K562 (cell line): ENCODE data around the gene WSCD1. TPM values are rescaled to one million over a fixed set of nuclear protein-coding genes. Genes with fewer than 3 reads are reported as not detected.

Source experiments
- ATAC-seq: fragments of 200-7000 bp; cut with Tn5 transposase; 3 replicates; pipeline ENCODE4 v1.9.1; 2020; ENCODE audit warnings: moderate library complexity
- BruUV-seq: library from RNA; stranded (reverse); fragments of 400-500 nt; replicated peaks from 2 replicates; lab custom pipeline; 2021; lab: Mats Ljungman, UMichigan
- CTCF ChIA-PET: fragments of 300-600 bp; formaldehyde crosslinking; extraction: SDS; loops from one replicate; lab custom pipeline; 2021; ENCODE audit warnings: low intra/inter-chr PET ratio; lab: Yijun Ruan, JAX
- POLR2A ChIA-PET: fragments of 300-600, 350-650 bp; sonication (Branson Sonifier 250); formaldehyde crosslinking; extraction: SDS; loops from one replicate; lab custom pipeline; 2021; ENCODE audit warnings: antibody characterized with exemption, inconsistent platforms; lab: Yijun Ruan, JAX
- DNase-seq, 4 experiments: peaks; one replicate each; pipeline versions ENCODE4 v3.0.0 to v3.0.0-alpha.2; 2011 to 2018; ENCODE audit warnings: low spot score in 3 of 4, mixed read lengths in 3 of 4; ENCODE audit errors: extremely low read depth in 1 of 4
- FAIRE-seq: peaks from 2 replicates; lab custom pipeline; 2011; peaks lifted over from hg19 to GRCh38; lab: Jason Lieb, UNC
- H2AFZ ChIP-seq: 2 replicates; pipeline ENCODE4 v1.6.0; 2011; ENCODE audit warnings: low read depth, low read length, control low read depth, inconsistent platforms
- H3K27ac ChIP-seq: fragments of 200-600 bp; 3 replicates; pipeline ENCODE4 v1.8.0; 2011; ENCODE audit warnings: low read depth, mild to moderate bottlenecking, control low read depth, inconsistent platforms, low read length, moderate library complexity, mixed read lengths; ENCODE audit errors: extremely low read depth
- H3K27me3 ChIP-seq, 2 experiments: fragments of 300-600 bp in 1 of 2; 2 replicates in 1 of 2; 3 replicates in 1 of 2; pipeline versions ENCODE4 v1.6.0 to v1.8.0; 2011; ENCODE audit warnings: inconsistent platforms in 2 of 2, low read length in 2 of 2, mild to moderate bottlenecking in 1 of 2, mixed read lengths in 1 of 2, moderate library complexity in 1 of 2; ENCODE audit not compliant: control insufficient read depth in 2 of 2, insufficient read depth in 2 of 2
- H3K36me3 ChIP-seq: fragments of 300-600 bp; 3 replicates; pipeline ENCODE4 v1.8.0; 2011; ENCODE audit warnings: mild to moderate bottlenecking, low read length, inconsistent platforms; ENCODE audit not compliant: control insufficient read depth, insufficient read depth
- H3K4me1 ChIP-seq, 2 experiments: fragments of 200-600 bp in 1 of 2; replicated peaks in 1 of 2; 2 replicates in 1 of 2; 3 replicates in 1 of 2; pipeline versions ENCODE4 v1.5.1 to v1.8.0; 2011; ENCODE audit warnings: inconsistent platforms in 2 of 2, low read length in 2 of 2, mild to moderate bottlenecking in 1 of 2, mixed read lengths in 1 of 2, moderate library complexity in 1 of 2; ENCODE audit not compliant: control insufficient read depth in 2 of 2, insufficient read depth in 2 of 2
- H3K4me2 ChIP-seq: 2 replicates; pipeline ENCODE4 v1.6.1; 2011; ENCODE audit warnings: low read length, control low read depth, inconsistent platforms, mixed read lengths; ENCODE audit not compliant: insufficient read depth
- H3K4me3 ChIP-seq: fragments of 200-600 bp; sonication (generic), shearing (Covaris generic); 2 replicates; pipeline ENCODE4 v1.5.1; 2016; ENCODE audit warnings: control low read depth, inconsistent platforms
- H3K79me2 ChIP-seq: fragments of 200-600 bp; 3 replicates; pipeline ENCODE4 v1.8.0; 2011; ENCODE audit warnings: low read length, inconsistent platforms; ENCODE audit not compliant: control insufficient read depth, insufficient read depth
- H3K9ac ChIP-seq, 2 experiments: 2 replicates each; pipeline versions ENCODE4 v1.6.0 to v1.6.1; 2011; ENCODE audit warnings: low read depth in 2 of 2, low read length in 2 of 2, control low read depth in 1 of 2, inconsistent platforms in 1 of 2, mild to moderate bottlenecking in 1 of 2, mixed read lengths in 1 of 2; ENCODE audit not compliant: insufficient read depth in 1 of 2
- H3K9me1 ChIP-seq: one replicate; pipeline ENCODE4 v1.6.0; 2011; ENCODE audit warnings: inconsistent platforms, mild to moderate bottlenecking, low read length, moderate library complexity; ENCODE audit not compliant: control insufficient read depth, insufficient read depth
- H3K9me3 ChIP-seq: replicated peaks from 2 replicates; pipeline ENCODE4 v1.5.1; 2011; ENCODE audit warnings: low read depth, low read length, inconsistent platforms; ENCODE audit not compliant: control insufficient read depth, insufficient read depth
- H4K20me1 ChIP-seq: replicated peaks from 2 replicates; pipeline ENCODE4 v1.6.1; 2011; ENCODE audit warnings: low read length, inconsistent platforms, mixed read lengths; ENCODE audit not compliant: control insufficient read depth, insufficient read depth
- BRF1 ChIP-seq: IDR thresholded peaks from 3 replicates; pipeline ENCODE4 v1.6.1; 2011; ENCODE audit warnings: borderline replicate concordance, mild to moderate bottlenecking; ENCODE audit not compliant: insufficient read length; ENCODE audit errors: extremely low read depth
- CBX3 ChIP-seq, 2 experiments: IDR thresholded peaks; 1 replicate in 1 of 2; 2 replicates in 1 of 2; pipeline ENCODE4 v1.6.1; 2012; ENCODE audit warnings: inconsistent platforms in 2 of 2, low read length in 2 of 2, borderline replicate concordance in 1 of 2, control low read depth in 1 of 2
- CEBPG ChIP-seq, 3 experiments: fragments of 200-800 bp in 1 of 3; sonication (Bioruptor generic) in 1 of 3; sonication (generic) in 1 of 3; formaldehyde crosslinking in 1 of 3; IDR thresholded peaks in 2 of 3; conservative IDR thresholded peaks in 1 of 3; 2 replicates each; pipeline versions ENCODE4 v1.6.1 to v1.8.0; 2016 to 2022; ENCODE audit warnings: missing compliant biosample characterization in 2 of 3, missing genetic modification characterization in 2 of 3, mild to moderate bottlenecking in 1 of 3, missing genetic modification reagents in 1 of 3
- DIDO1 ChIP-seq: fragments of 450-650 bp; IDR thresholded peaks from 2 replicates; pipeline ENCODE4 v1.6.1; 2016; ENCODE audit warnings: low read depth, missing biosample characterization, missing genetic modification characterization
- E2F6 ChIP-seq, 2 experiments: IDR thresholded peaks; 2 replicates each; pipeline ENCODE4 v1.6.1; 2011; ENCODE audit warnings: borderline replicate concordance in 1 of 2, control low read depth in 1 of 2, low read depth in 1 of 2, low read length in 1 of 2, mild to moderate bottlenecking in 1 of 2, mixed read lengths in 1 of 2, moderate library complexity in 1 of 2; ENCODE audit not compliant: insufficient read depth in 1 of 2, insufficient read length in 1 of 2, poor library complexity in 1 of 2, severe bottlenecking in 1 of 2; ENCODE audit errors: extremely low read depth in 1 of 2
- MED1 ChIP-seq: sonication (generic); formaldehyde crosslinking; IDR thresholded peaks from 2 replicates; pipeline ENCODE4 v1.8.1; 2023; ENCODE audit warnings: missing genetic modification reagents, borderline replicate concordance
- NFXL1 ChIP-seq: fragments of 450-650 bp; formaldehyde crosslinking; IDR thresholded peaks from 2 replicates; pipeline ENCODE4 v1.4.0; 2021; ENCODE audit warnings: mild to moderate bottlenecking
- TFAP4 ChIP-seq: sonication (generic); formaldehyde crosslinking; IDR thresholded peaks from 2 replicates; pipeline ENCODE4 v1.8.0; 2022; ENCODE audit warnings: missing genetic modification reagents, mild to moderate bottlenecking, moderate library complexity, borderline replicate concordance
- WGBS: fragments of 100-300 bp; shearing (Covaris generic); methylation state at CpG from one replicate; pipeline ENCODE4 v1.1.6; 2016; ENCODE audit warnings: low coverage, mixed read lengths; ENCODE audit not compliant: insufficient coverage; ENCODE audit errors: missing lambda C conversion rate; 5-methylcytosine and 5-hydroxymethylcytosine counted together
- in situ Hi-C: fragments of 300-500 bp; cut with MboI; formaldehyde crosslinking; loops from 4 replicates; pipeline ENCODE4 v1.15.0; 2018; ENCODE audit warnings: inconsistent platforms, mixed read lengths
- intact Hi-C: fragments of 100-400 bp; cut with micrococcal nuclease; formaldehyde crosslinking; loops from 2 replicates; pipeline ENCODE4 v1.14.2; 2022
- polyA plus RNA-seq, 8 experiments: library from polyadenylated mRNA; depleted of rRNA in 4 of 8; stranded (reverse) in 5 of 8; unstranded in 3 of 8; fragments of >200 nt; fragmentation: Nextera tagmentation in 2 of 8; fragmentation: Illumina TruSeq in 1 of 8; extraction: Ambion mirVana in 2 of 8; extraction: Trizol in 1 of 8; gene quantifications; 2 replicates each; pipeline versions ENCODE4 v1.2.1 to v1.2.3, GENCODE V29; 2011 to 2014; ENCODE audit warnings: inconsistent platforms in 1 of 8, missing spikeins in 1 of 8
- total RNA-seq, 7 experiments: library from RNA; depleted of rRNA in 6 of 7; stranded (reverse); fragments of >200 nt in 6 of 7; fragmentation: Illumina TruSeq in 2 of 7; extraction: Trizol in 2 of 7; gene quantifications; 2 replicates each; pipeline versions ENCODE4 v1.2.1 to v1.2.3, GENCODE V29; 2011 to 2021; ENCODE audit warnings: low replicate concordance in 1 of 7
- TF ChIP-seq, protein P1 (sequence below): fragments of 450-650 bp; IDR thresholded peaks from 2 replicates; pipeline ENCODE4 v1.7.1; 2018; ENCODE audit warnings: mild to moderate bottlenecking, low read depth; ENCODE audit not compliant: partially characterized antibody

WSCD1 gene
- total and polyA plus RNA-seq, 9 of the 15 experiments (the other 6 are each of a cell fraction or from before 2014, with no cell fraction given), result not detected

- H3K9ac ChIP-seq, result no peak overlapping the region
- H3K4me1 ChIP-seq, result no peaks in the 10 kb centered on the region
- in situ Hi-C loops, result no loop called here
- ChIA-PET POLR2A (no interaction called here), CTCF (no interaction called here)
- no TSS peak for BruUV-seq
- H3K36me3 ChIP-seq, result no peaks in the 10 kb centered on the region
- no peak overlapping the region for H2AFZ ChIP-seq
- no peaks in the 10 kb centered on the region for H3K9me3 ChIP-seq
- FAIRE-seq, result no peak
- TF ChIP-seq CBX3 (IDR thresholded peaks at IDR 0.05; ENCODE audit: borderline replicate concordance in 1 of 2, low read length in 2 of 2), result no peak
- TF ChIP-seq, protein P1, sequence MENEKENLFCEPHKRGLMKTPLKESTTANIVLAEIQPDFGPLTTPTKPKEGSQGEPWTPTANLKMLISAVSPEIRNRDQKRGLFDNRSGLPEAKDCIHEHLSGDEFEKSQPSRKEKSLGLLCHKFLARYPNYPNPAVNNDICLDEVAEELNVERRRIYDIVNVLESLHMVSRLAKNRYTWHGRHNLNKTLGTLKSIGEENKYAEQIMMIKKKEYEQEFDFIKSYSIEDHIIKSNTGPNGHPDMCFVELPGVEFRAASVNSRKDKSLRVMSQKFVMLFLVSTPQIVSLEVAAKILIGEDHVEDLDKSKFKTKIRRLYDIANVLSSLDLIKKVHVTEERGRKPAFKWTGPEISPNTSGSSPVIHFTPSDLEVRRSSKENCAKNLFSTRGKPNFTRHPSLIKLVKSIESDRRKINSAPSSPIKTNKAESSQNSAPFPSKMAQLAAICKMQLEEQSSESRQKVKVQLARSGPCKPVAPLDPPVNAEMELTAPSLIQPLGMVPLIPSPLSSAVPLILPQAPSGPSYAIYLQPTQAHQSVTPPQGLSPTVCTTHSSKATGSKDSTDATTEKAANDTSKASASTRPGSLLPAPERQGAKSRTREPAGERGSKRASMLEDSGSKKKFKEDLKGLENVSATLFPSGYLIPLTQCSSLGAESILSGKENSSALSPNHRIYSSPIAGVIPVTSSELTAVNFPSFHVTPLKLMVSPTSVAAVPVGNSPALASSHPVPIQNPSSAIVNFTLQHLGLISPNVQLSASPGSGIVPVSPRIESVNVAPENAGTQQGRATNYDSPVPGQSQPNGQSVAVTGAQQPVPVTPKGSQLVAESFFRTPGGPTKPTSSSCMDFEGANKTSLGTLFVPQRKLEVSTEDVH, result no peak
- H3K79me2 ChIP-seq, result no peaks in the 10 kb centered on the region
- H3K4me2 ChIP-seq, result no peak overlapping the region
- H3K4me3 ChIP-seq, result no peak overlapping the region
- H3K27me3 ChIP-seq, result no peaks in the 10 kb centered on the region
- no peak overlapping the region for H3K27ac ChIP-seq
- no peak for ATAC-seq
- H4K20me1 ChIP-seq, result no peaks in the 10 kb centered on the region
- H3K9me1 ChIP-seq, result no peaks in the 10 kb centered on the region
- DNase-seq, result no peak
- WGBS, result 4% methylated on average over 6 of the region's 6 CpGs
- intact Hi-C loops, result no loop called here
Measured at GRCh38 chr17:6142701-6143100, 72.5 kb downstream of the WSCD1 start.

- H3K9me3 ChIP-seq, result no peaks in the 10 kb centered on the region
- no peak overlapping the region for H2AFZ ChIP-seq
- FAIRE-seq, result no peak
- no peaks in the 10 kb centered on the region for H3K79me2 ChIP-seq
- no peaks in the 10 kb centered on the region for H3K27me3 ChIP-seq
- no peak overlapping the region for H3K4me3 ChIP-seq
- WGBS, result 9% methylated on average over 4 of the region's 4 CpGs
- H3K4me1 ChIP-seq, result no peaks in the 10 kb centered on the region
- BruUV-seq, result no TSS peak
- CTCF ChIA-PET, result no interaction called here
- no peak overlapping the region for H3K4me2 ChIP-seq
- H3K27ac ChIP-seq, result no peak overlapping the region
- in situ Hi-C loops (no loop called here), intact Hi-C loops (no loop called here)
- no peak for DNase-seq
- no peak overlapping the region for H3K9ac ChIP-seq
- H4K20me1 ChIP-seq, result no peaks in the 10 kb centered on the region
- POLR2A ChIA-PET, result interaction anchor here (0.7 kb wide), 1 partner anchor 360 kb away, joined by 3 read pairs; no protein-coding TSS in a partner anchor
- H3K9me1 ChIP-seq, result no peaks in the 10 kb centered on the region
- no peak for ATAC-seq
- H3K36me3 ChIP-seq, result no peaks in the 10 kb centered on the region
- TF ChIP-seq BRF1 (no peak), DIDO1 (no peak), NFXL1 (CRISPR knock-in tag) (no peak), E2F6 (IDR thresholded peaks at IDR 0.05; ENCODE audit: borderline replicate concordance in 1 of 2, extremely low read depth in 1 of 2, insufficient read depth in 1 of 2, insufficient read length in 1 of 2, low read depth in 1 of 2, low read length in 1 of 2, poor library complexity in 1 of 2, severe bottlenecking in 1 of 2) (no peak), CEBPG (CRISPR knock-in tag; IDR thresholded peaks at IDR 0.05) (no peak), CEBPG (tag; conservative IDR thresholded peaks at IDR 0.05 in 1 of 2, IDR thresholded peaks at IDR 0.05 in 1 of 2) (no peak), TFAP4 (no peak), MED1 (no peak)
Measured at GRCh38 chr17:6145946-6146345, 75.8 kb downstream of the WSCD1 start.
